Activated T-helper 1 cell treated with Interleukin-2 at 50 U/mL for 16 hours (primary cell): ENCODE results near the gene ENOSF1.

ENCODE experiments used
- DNase-seq: peaks from one replicate; pipeline ENCODE4 v3.0.0-alpha.2; 2020; ENCODE audit warnings: low read depth

The ENOSF1 gene

GRCh38 chr18:673317-673716, 39.1 kb downstream of the ENOSF1 start:
- no peak for DNase-seq

GRCh38 chr18:671405-671804, 41.0 kb downstream of the ENOSF1 start:
- no peak for DNase-seq

GRCh38 chr18:670522-670921, 41.9 kb downstream of the ENOSF1 start:
- DNase-seq = no peak

GRCh38 chr18:669077-669476, 43.4 kb downstream of the ENOSF1 start:
- DNase-seq = no peak

- DNase-seq = no peak
Measured at GRCh38 chr18:668260-668659, 44.2 kb downstream of the ENOSF1 start.

GRCh38 chr18:666628-667027, 45.8 kb downstream of the ENOSF1 start:
- no peak for DNase-seq

GRCh38 chr18:666177-666576, 46.3 kb downstream of the ENOSF1 start:
- no peak for DNase-seq

GRCh38 chr18:662197-662596, 50.2 kb downstream of the ENOSF1 start:
- DNase-seq = no peak

- no peak for DNase-seq
Measured at GRCh38 chr18:659597-659996, 52.8 kb downstream of the ENOSF1 start.

- DNase-seq = no peak
Measured at GRCh38 chr18:658947-659533, 53.4 kb downstream of the ENOSF1 start.

GRCh38 chr18:658001-658946, 54.2 kb downstream of the ENOSF1 start:
- DNase-seq = no peak

GRCh38 chr18:657311-658000, 55.0 kb downstream of the ENOSF1 start, which contains the start of gene TYMS:
TSS of gene TYMS (plus strand) at chr18:657653. CDS start at chr18:657743, 90 bp downstream.
- DNase-seq = no peak

- no peak for DNase-seq
Measured at GRCh38 chr18:655445-655844, 57.0 kb downstream of the ENOSF1 start.

GRCh38 chr18:654601-655000, 57.8 kb downstream of the ENOSF1 start:
- no peak for DNase-seq

- no peak for DNase-seq
Measured at GRCh38 chr18:653512-653911, 58.9 kb downstream of the ENOSF1 start.

- DNase-seq = no peak
Measured at GRCh38 chr18:652131-652530, 60.3 kb downstream of the ENOSF1 start.

- no peak for DNase-seq
Measured at GRCh38 chr18:650428-650858, 62.0 kb downstream of the ENOSF1 start.

GRCh38 chr18:649341-649740, 63.1 kb downstream of the ENOSF1 start:
- DNase-seq = no peak

GRCh38 chr18:647304-647703, 65.1 kb downstream of the ENOSF1 start:
- no peak for DNase-seq

- DNase-seq = no peak
Measured at GRCh38 chr18:644395-645004, 67.9 kb downstream of the ENOSF1 start.

- DNase-seq = no peak
Measured at GRCh38 chr18:641224-641623, 71.2 kb downstream of the ENOSF1 start.

- no peak for DNase-seq
Measured at GRCh38 chr18:635171-635570, 77.3 kb downstream of the ENOSF1 start.
